PFSK-1 (cell line): ENCODE measurements around the gene CACNA1S.

Experiments
- POLR2AphosphoS5 ChIP-seq: IDR thresholded peaks from 2 replicates; pipeline ENCODE4 v1.6.1; 2012; ENCODE audit warnings: low read depth, mild to moderate bottlenecking, control low read depth, low read length, moderate library complexity
- TAF1 ChIP-seq: IDR thresholded peaks from 2 replicates; pipeline ENCODE4 v1.6.1; 2012; ENCODE audit warnings: low read length, control low read depth, borderline replicate concordance; ENCODE audit not compliant: insufficient read depth
- TF ChIP-seq, protein P1 (sequence below), 2 experiments: IDR thresholded peaks; 2 replicates each; pipeline versions ENCODE4 v1.6.1 to v1.8.0; 2011 to 2012; ENCODE audit warnings: low read depth in 2 of 2, low read length in 2 of 2, control low read depth in 1 of 2, inconsistent platforms in 1 of 2, mild to moderate bottlenecking in 1 of 2, moderate library complexity in 1 of 2; ENCODE audit not compliant: insufficient read depth in 1 of 2

DNA sequence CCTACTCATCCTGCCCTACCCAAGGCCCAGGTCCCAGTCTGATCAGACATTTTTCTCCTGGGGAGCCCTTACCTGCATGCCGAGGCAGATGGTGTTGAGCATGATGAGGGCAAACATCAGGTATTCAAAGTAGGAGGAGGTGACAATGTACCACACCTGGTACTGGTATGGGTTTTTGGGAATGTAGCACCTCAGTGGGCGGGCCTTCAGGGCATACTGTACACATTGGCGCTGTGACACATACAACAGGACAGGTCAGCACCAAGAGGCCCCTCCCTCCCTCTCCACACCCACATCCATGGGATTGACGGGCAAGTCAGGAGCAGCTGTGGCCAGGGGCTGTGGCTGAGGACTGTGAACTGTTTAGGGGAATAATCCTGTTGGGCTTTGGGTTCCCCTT lies 51.6 kb downstream of the CACNA1S start:
- TF ChIP-seq, protein P1, sequence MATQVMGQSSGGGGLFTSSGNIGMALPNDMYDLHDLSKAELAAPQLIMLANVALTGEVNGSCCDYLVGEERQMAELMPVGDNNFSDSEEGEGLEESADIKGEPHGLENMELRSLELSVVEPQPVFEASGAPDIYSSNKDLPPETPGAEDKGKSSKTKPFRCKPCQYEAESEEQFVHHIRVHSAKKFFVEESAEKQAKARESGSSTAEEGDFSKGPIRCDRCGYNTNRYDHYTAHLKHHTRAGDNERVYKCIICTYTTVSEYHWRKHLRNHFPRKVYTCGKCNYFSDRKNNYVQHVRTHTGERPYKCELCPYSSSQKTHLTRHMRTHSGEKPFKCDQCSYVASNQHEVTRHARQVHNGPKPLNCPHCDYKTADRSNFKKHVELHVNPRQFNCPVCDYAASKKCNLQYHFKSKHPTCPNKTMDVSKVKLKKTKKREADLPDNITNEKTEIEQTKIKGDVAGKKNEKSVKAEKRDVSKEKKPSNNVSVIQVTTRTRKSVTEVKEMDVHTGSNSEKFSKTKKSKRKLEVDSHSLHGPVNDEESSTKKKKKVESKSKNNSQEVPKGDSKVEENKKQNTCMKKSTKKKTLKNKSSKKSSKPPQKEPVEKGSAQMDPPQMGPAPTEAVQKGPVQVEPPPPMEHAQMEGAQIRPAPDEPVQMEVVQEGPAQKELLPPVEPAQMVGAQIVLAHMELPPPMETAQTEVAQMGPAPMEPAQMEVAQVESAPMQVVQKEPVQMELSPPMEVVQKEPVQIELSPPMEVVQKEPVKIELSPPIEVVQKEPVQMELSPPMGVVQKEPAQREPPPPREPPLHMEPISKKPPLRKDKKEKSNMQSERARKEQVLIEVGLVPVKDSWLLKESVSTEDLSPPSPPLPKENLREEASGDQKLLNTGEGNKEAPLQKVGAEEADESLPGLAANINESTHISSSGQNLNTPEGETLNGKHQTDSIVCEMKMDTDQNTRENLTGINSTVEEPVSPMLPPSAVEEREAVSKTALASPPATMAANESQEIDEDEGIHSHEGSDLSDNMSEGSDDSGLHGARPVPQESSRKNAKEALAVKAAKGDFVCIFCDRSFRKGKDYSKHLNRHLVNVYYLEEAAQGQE (IDR thresholded peaks at IDR 0.05; ENCODE audit: insufficient read depth in 1 of 2, low read depth in 2 of 2, low read length in 2 of 2) = no peak
- no peak for TF ChIP-seq POLR2AphosphoS5
- TF ChIP-seq TAF1 = no peak
